Pancreas (tissue), 10 donors: ENCODE data around the gene ESPN. TPM values are rescaled to one million over a fixed set of nuclear protein-coding genes. Genes with fewer than 3 reads are reported as not detected.
A peak's percentile ranks its signal among the peaks of the same experiment; 100 is the strongest.
"Not testable (repeated sequence)": the region's sequence is repeated elsewhere in the genome, so short reads cannot be mapped to it uniquely, and the experiment has no call there.

Source experiments
- ATAC-seq, 4 donors: fragments of 200-7000 bp; cut with Tn5 transposase; one replicate each; pipeline versions ENCODE4 v1.8.0 to v1.9.1; 2020; ENCODE audit warnings: mild to moderate bottlenecking in 4 of 4, moderate library complexity in 4 of 4
- DNase-seq, 6 donors: peaks; one replicate each; pipeline ENCODE4 v3.0.0-alpha.2; 2020
- FAIRE-seq: peaks from 2 replicates; lab custom pipeline; 2012; peaks lifted over from hg19 to GRCh38; lab: Jason Lieb, UNC
- H3K27ac ChIP-seq, 4 donors: fragments of 200-600 bp; sonication (generic); 1 replicate in 3 of 4; 2 replicates in 1 of 4; pipeline versions ENCODE4 v1.5.0 to v1.8.0; 2020
- H3K27me3 ChIP-seq, 4 donors: fragments of 200-600 bp; one replicate each; pipeline ENCODE4 v1.8.0; 2021
- H3K36me3 ChIP-seq, 3 donors: fragments of 200-600 bp; sonication (generic) in 1 of 3; one replicate each; pipeline versions ENCODE4 v1.5.0 to v1.8.0; 2020 to 2021
- H3K4me1 ChIP-seq, 3 donors: fragments of 200-600 bp; one replicate each; pipeline ENCODE4 v1.8.0; 2021
- H3K4me3 ChIP-seq, 4 donors: fragments of 200-600 bp; sonication (generic) in 2 of 4; one replicate each; pipeline versions ENCODE4 v1.5.0 to v1.8.0; 2020 to 2021
- H3K9me3 ChIP-seq, 4 donors: fragments of 200-600 bp; one replicate each; pipeline ENCODE4 v1.8.0; 2021
- CTCF ChIP-seq, 4 donors: fragments of 200-600 bp; sonication (generic) in 3 of 4; IDR thresholded peaks; one replicate each; pipeline versions ENCODE4 v1.5.0 to v1.8.0; 2021; ENCODE audit warnings: antibody characterized with exemption in 4 of 4
- WGBS, 2 donors: extraction: QIAGEN DNeasy Blood & Tissue Kit; methylation state at CpG; one replicate each; pipeline ENCODE4 v1.1.7; 2013; 5-methylcytosine and 5-hydroxymethylcytosine counted together
- intact Hi-C, 3 donors: fragments of 100-400 bp; cut with DNase I; formaldehyde crosslinking; loops; one replicate each; pipeline versions ENCODE4 v1.11.1 to v1.14.2; 2022
- polyA plus RNA-seq, 2 donors: library from polyadenylated mRNA; stranded (reverse); fragments of 200-250 nt; gene quantifications; one replicate each; pipeline ENCODE4 v1.2.3, GENCODE V29; 2013
- total RNA-seq, 6 donors: library from RNA; stranded (reverse); fragmentation: NEBNext Ultra II Directional in 4 of 6; extraction: Animal tissue kit (Norgen Biotek cat#: 25700) in 4 of 6; gene quantifications; one replicate each; pipeline versions ENCODE4 v1.2.1 to v1.2.4, GENCODE V29; 2021 to 2023
- donor health status: healthy with polysubstance abuse.
- donor health status: DM: no; HTN: no; CAD: no; lungs with moderate emphysema.
- donor health status: DM: no; HTN: no; CAD: no.
- donor health status: control.
- donor health status: control.
- donor health status: Bipolar disorder and iron deficiency.
- donor health status: DM: yes; HTN: yes; CAD: no.
- donor health status: DM: no; HTN: no; CAD: no.
- donor health status: DM: no; HTN: no; CAD: no.
- donor health status: DM: yes; HTN: yes; CAD: no.

The ESPN gene
- total and polyA plus RNA-seq, 8 donors, result 0.28 to 2.5 (median 0.68) TPM

GRCh38 chr1:6490181-6491080 is 65.9 kb downstream of the ESPN start:
- WGBS, 2 donors, result 1% methylated on average over 63 to 70 of the region's 70 CpGs

GRCh38 chr1:6491081-6491449 is 66.5 kb downstream of the ESPN start:
- ATAC-seq (peak in 3 of 4 donors; percentile 1 to 4 (median 1)), FAIRE-seq (no peak), DNase-seq (no peak)
- H3K4me3 ChIP-seq, result peak overlapping the region; percentile 48 to 83 (median 72)
- intact Hi-C loops, result no loop called here
- no peak for TF ChIP-seq CTCF (IDR thresholded peaks at IDR 0.05)
- peak overlapping the region; percentile 59 to 81 (median 72) for H3K27ac ChIP-seq
- H3K27me3 ChIP-seq, result no peaks in the 10 kb centered on the region
- WGBS, 2 donors, result 11 to 12% methylated on average over 6 of the region's 6 CpGs
- no peaks in the 10 kb centered on the region for H3K9me3 ChIP-seq
- H3K4me1 ChIP-seq, result no peaks in the 10 kb centered on the region
- no peaks in the 10 kb centered on the region for H3K36me3 ChIP-seq

More at GRCh38 chr1:6490181-6491080, 65.9 kb downstream of the ESPN start:
- H3K27me3 ChIP-seq, result no peaks in the 10 kb centered on the region
- intact Hi-C loops, result no loop called here
- peak; percentile 90 to 93 (median 92) for ATAC-seq
- TF ChIP-seq CTCF (IDR thresholded peaks at IDR 0.05), result peak in 2 of 4 donors; percentile 4 to 19
- no peaks in the 10 kb centered on the region for H3K4me1 ChIP-seq
- no peaks in the 10 kb centered on the region for H3K9me3 ChIP-seq
- no peaks in the 10 kb centered on the region for H3K36me3 ChIP-seq
- peak; percentile 65 to 92 (median 74) for DNase-seq
- peak overlapping the region; percentile 48 to 83 (median 72) for H3K4me3 ChIP-seq
- no peak for FAIRE-seq
- peak overlapping the region; percentile 59 to 81 (median 72) for H3K27ac ChIP-seq

- ATAC-seq (no peak), FAIRE-seq (no peak), DNase-seq (no peak)
- H3K4me1 ChIP-seq, result no peaks in the 10 kb centered on the region
- H3K9me3 ChIP-seq, result no peaks in the 10 kb centered on the region
- peak within 1 kb of the TSS; percentile 48 to 83 (median 72) for H3K4me3 ChIP-seq
- no peak for TF ChIP-seq CTCF (IDR thresholded peaks at IDR 0.05)
- intact Hi-C loops, result no loop called here
- no peaks in the 10 kb centered on the region for H3K27me3 ChIP-seq
- WGBS, 2 donors, result 61 to 68% methylated on average over 6 of the region's 6 CpGs
- H3K36me3 ChIP-seq, result no peaks in the 10 kb centered on the region
- H3K27ac ChIP-seq, result peak within 1 kb of the TSS; percentile 59 to 81 (median 72)
These were observed 66.9 kb downstream of the ESPN start, which contains the start of gene PLEKHG5 for GRCh38 chr1:6491480-6491962. Gene PLEKHG5 (minus strand): TSS chr1:6491667. CDS start chr1:6477571, 14,096 bp downstream.

GRCh38 chr1:6491966-6492365 is 67.4 kb downstream of the ESPN start:
- Histone ChIP-seq H3K27me3 (no peaks in the 10 kb centered on the region), H3K4me3 (no peak overlapping the region), H3K27ac (no peak overlapping the region), H3K4me1 (no peaks in the 10 kb centered on the region), H3K9me3 (no peaks in the 10 kb centered on the region), H3K36me3 (no peaks in the 10 kb centered on the region)
- FAIRE-seq, result no peak
- TF ChIP-seq CTCF (IDR thresholded peaks at IDR 0.05), result no peak
- 69 to 73% methylated on average over 10 of the region's 10 CpGs for WGBS, 2 donors
- peak in 1 of 6 donors; percentile 40 for DNase-seq
- no peak for ATAC-seq
- intact Hi-C loops, result no loop called here

- WGBS, 2 donors, result 85 to 96% methylated on average over 3 to 4 of the region's 4 CpGs
- H3K27me3 ChIP-seq, H3K4me1 ChIP-seq, H3K36me3 ChIP-seq, H3K9me3 ChIP-seq, H3K4me3 ChIP-seq, FAIRE-seq, intact Hi-C loops, H3K27ac ChIP-seq, DNase-seq, ATAC-seq: not testable (repeated sequence)
These were observed 69.3 kb downstream of the ESPN start for GRCh38 chr1:6493834-6494223.
